HepG2 (cell line): ENCODE data around the gene HSF2BP. TPM values are rescaled to one million over a fixed set of nuclear protein-coding genes. Genes with fewer than 3 reads are reported as not detected.

Experiments used
- ATAC-seq: fragments of 200-7000 bp; cut with Tn5 transposase; 3 replicates; pipeline ENCODE4 v1.9.1; 2020; ENCODE audit warnings: mild to moderate bottlenecking, moderate library complexity
- BruUV-seq: library from RNA; stranded (reverse); fragments of 400-500 nt; replicated peaks from 2 replicates; lab custom pipeline; 2021; lab: Mats Ljungman, UMichigan
- CTCF ChIA-PET: fragments of 300-600 bp; formaldehyde crosslinking; extraction: SDS; loops from one replicate; lab custom pipeline; 2021; ENCODE audit warnings: low total read pairs, inconsistent platforms, low intra/inter-chr PET ratio; lab: Yijun Ruan, JAX
- POLR2A ChIA-PET: fragments of 350-600 bp; sonication (Branson Sonifier 250); formaldehyde crosslinking; loops from one replicate; lab custom pipeline; 2020; ENCODE audit warnings: antibody characterized with exemption, inconsistent platforms; lab: Yijun Ruan, JAX
- DNase-seq: peaks from one replicate; pipeline ENCODE4 v3.0.0-alpha.2; 2015; ENCODE audit warnings: low spot score
- FAIRE-seq: peaks from 3 replicates; lab custom pipeline; 2011; peaks lifted over from hg19 to GRCh38; lab: Jason Lieb, UNC
- H2AFZ ChIP-seq: one replicate; pipeline ENCODE4 v1.6.1; 2011; ENCODE audit warnings: low read length, inconsistent platforms
- H3K27ac ChIP-seq: fragments of 300-600 bp; 3 replicates; pipeline ENCODE4 v1.8.0; 2011; ENCODE audit warnings: mixed run types, mild to moderate bottlenecking, mixed read lengths, low read length, inconsistent platforms; ENCODE audit not compliant: insufficient read depth; ENCODE audit errors: extremely low read length
- H3K27me3 ChIP-seq, 2 experiments: fragments of 200-600 bp in 1 of 2; 2 replicates in 1 of 2; 3 replicates in 1 of 2; pipeline versions ENCODE4 v1.6.0 to v1.8.0; 2011; ENCODE audit warnings: low read length in 2 of 2, mild to moderate bottlenecking in 2 of 2, moderate library complexity in 2 of 2, inconsistent platforms in 1 of 2; ENCODE audit not compliant: insufficient read depth in 2 of 2, control insufficient read depth in 1 of 2
- H3K36me3 ChIP-seq, 2 experiments: fragments of 200-600 bp in 1 of 2; replicated peaks in 1 of 2; 2 replicates in 1 of 2; 3 replicates in 1 of 2; pipeline versions ENCODE4 v1.5.1 to v1.8.0; 2011; ENCODE audit warnings: low read length in 2 of 2, inconsistent platforms in 1 of 2; ENCODE audit not compliant: insufficient read depth in 2 of 2, control insufficient read depth in 1 of 2
- H3K4me1 ChIP-seq: 2 replicates; pipeline ENCODE4 v1.5.1; 2012; ENCODE audit warnings: low read length, inconsistent platforms; ENCODE audit not compliant: insufficient read depth
- H3K4me2 ChIP-seq: 2 replicates; pipeline ENCODE4 v1.6.0; 2011; ENCODE audit warnings: low read depth, low read length, inconsistent platforms
- H3K4me3 ChIP-seq, 3 experiments: fragments of 200-600 bp in 1 of 3; sonication (generic), shearing (Covaris generic) in 1 of 3; replicated peaks in 1 of 3; 2 replicates each; pipeline ENCODE4 v1.5.1; 2011 to 2016; ENCODE audit warnings: low read length in 3 of 3, inconsistent platforms in 2 of 3, low read depth in 2 of 3, mild to moderate bottlenecking in 2 of 3, control low read depth in 1 of 3, mixed read lengths in 1 of 3; ENCODE audit not compliant: insufficient read depth in 1 of 3
- H3K79me2 ChIP-seq: one replicate; pipeline ENCODE4 v1.6.1; 2011; ENCODE audit warnings: low read length, inconsistent platforms; ENCODE audit not compliant: insufficient read depth
- H3K9ac ChIP-seq: 2 replicates; pipeline ENCODE4 v1.6.0; 2011; ENCODE audit warnings: mild to moderate bottlenecking, low read depth, low read length, inconsistent platforms; ENCODE audit not compliant: insufficient read depth
- H3K9me3 ChIP-seq: 2 replicates; pipeline ENCODE4 v1.5.1; 2012; ENCODE audit warnings: mild to moderate bottlenecking, low read length
- H4K20me1 ChIP-seq: 2 replicates; pipeline ENCODE4 v1.6.0; 2011; ENCODE audit warnings: inconsistent platforms, mild to moderate bottlenecking, low read length, moderate library complexity; ENCODE audit not compliant: insufficient read depth
- ELF3 ChIP-seq: IDR thresholded peaks from 2 replicates; pipeline ENCODE4 v1.6.1; 2016; ENCODE audit warnings: missing genetic modification reagents, missing compliant biosample characterization
- HHEX ChIP-seq: IDR thresholded peaks from 2 replicates; pipeline ENCODE4 v1.6.1; 2016; ENCODE audit warnings: control low read depth
- KLF13 ChIP-seq: sonication (generic); formaldehyde crosslinking; IDR thresholded peaks from 2 replicates; pipeline ENCODE4 v1.4.0; 2020; ENCODE audit warnings: mild to moderate bottlenecking, missing genetic modification reagents
- KMT2A ChIP-seq: sonication (generic); formaldehyde crosslinking; IDR thresholded peaks from 2 replicates; pipeline ENCODE4 v1.4.0; 2020; ENCODE audit warnings: missing genetic modification reagents
- MED8 ChIP-seq: sonication (generic); formaldehyde crosslinking; IDR thresholded peaks from 2 replicates; pipeline ENCODE4 v1.8.1; 2023; ENCODE audit warnings: mild to moderate bottlenecking, missing genetic modification reagents; ENCODE audit not compliant: insufficient replicate concordance
- NFRKB ChIP-seq: fragments of 450-650 bp; IDR thresholded peaks from 2 replicates; pipeline ENCODE4 v1.6.1; 2017
- POGZ ChIP-seq: sonication (generic); formaldehyde crosslinking; IDR thresholded peaks from 2 replicates; pipeline ENCODE4 v1.4.0; 2020; ENCODE audit warnings: mild to moderate bottlenecking, missing genetic modification reagents
- THRA ChIP-seq: sonication (generic); formaldehyde crosslinking; IDR thresholded peaks from 2 replicates; pipeline ENCODE4 v1.4.0; 2020; ENCODE audit warnings: missing genetic modification reagents, borderline replicate concordance
- ZBTB40 ChIP-seq, 2 experiments: fragments of 450-650 bp in 1 of 2; sonication (generic) in 1 of 2; formaldehyde crosslinking in 1 of 2; IDR thresholded peaks; 2 replicates each; pipeline versions ENCODE4 v1.6.1 to v1.8.0; 2016 to 2022; ENCODE audit warnings: antibody characterized with exemption in 1 of 2, mild to moderate bottlenecking in 1 of 2, missing genetic modification reagents in 1 of 2
- ZNF136 ChIP-seq: sonication (generic); formaldehyde crosslinking; IDR thresholded peaks from 2 replicates; pipeline ENCODE4 v1.8.1; 2022; ENCODE audit warnings: low read depth, mild to moderate bottlenecking, moderate library complexity, missing genetic modification reagents
- ZNF614 ChIP-seq: IDR thresholded peaks from 2 replicates; pipeline ENCODE4 v1.6.1; 2018; ENCODE audit warnings: missing biosample characterization, missing genetic modification reagents, inconsistent platforms, borderline replicate concordance
- ZNF709 ChIP-seq: sonication (generic); formaldehyde crosslinking; IDR thresholded peaks from 2 replicates; pipeline ENCODE4 v1.5.0; 2020; ENCODE audit warnings: mild to moderate bottlenecking, missing genetic modification reagents
- WGBS: methylation state at CpG from one replicate; pipeline ENCODE4 v1.1.6; 2017; ENCODE audit warnings: low lambda C conversion rate; 5-methylcytosine and 5-hydroxymethylcytosine counted together
- in situ Hi-C: cut with HindIII; loops from 2 replicates; pipeline ENCODE4 v1.10.0; 2017; ENCODE audit warnings: low pct_unique_long_range_greater_than_20kb; ENCODE audit not compliant: extremely low pct_ligation_motif_present
- intact Hi-C: fragments of 100-400 bp; cut with micrococcal nuclease; formaldehyde crosslinking; loops from one replicate; pipeline ENCODE4 v1.10.0; 2022; ENCODE audit not compliant: unreplicated experiment
- polyA plus RNA-seq, 8 experiments: library from polyadenylated mRNA; depleted of rRNA in 3 of 8; stranded (reverse) in 7 of 8; unstranded in 1 of 8; fragments of >200 nt; fragmentation: Illumina TruSeq in 4 of 8; extraction: Trizol in 4 of 8; gene quantifications; 2 replicates each; pipeline versions ENCODE4 v1.2.1 to v1.2.3, GENCODE V29; 2011 to 2016; ENCODE audit warnings: low read depth in 4 of 8, missing spikeins in 1 of 8, mixed read lengths in 1 of 8; ENCODE audit not compliant: insufficient read depth in 1 of 8
- total RNA-seq, 5 experiments: library from RNA; depleted of rRNA; stranded (reverse); fragments of >200 nt; fragmentation: Illumina TruSeq; extraction: Trizol; gene quantifications; 2 replicates each; pipeline ENCODE4 v1.2.3, GENCODE V29; 2016; ENCODE audit warnings: low read depth in 1 of 5
- TF ChIP-seq, protein P1 (sequence below): sonication (generic); formaldehyde crosslinking; IDR thresholded peaks from 2 replicates; pipeline ENCODE4 v1.4.0; 2020; ENCODE audit warnings: missing genetic modification reagents

Gene HSF2BP
- total and polyA plus RNA-seq, 2 of the 13 experiments (the other 11 are each of a cell fraction or from before 2014, with no cell fraction given) = 0.67 to 2.2 TPM

DNA sequence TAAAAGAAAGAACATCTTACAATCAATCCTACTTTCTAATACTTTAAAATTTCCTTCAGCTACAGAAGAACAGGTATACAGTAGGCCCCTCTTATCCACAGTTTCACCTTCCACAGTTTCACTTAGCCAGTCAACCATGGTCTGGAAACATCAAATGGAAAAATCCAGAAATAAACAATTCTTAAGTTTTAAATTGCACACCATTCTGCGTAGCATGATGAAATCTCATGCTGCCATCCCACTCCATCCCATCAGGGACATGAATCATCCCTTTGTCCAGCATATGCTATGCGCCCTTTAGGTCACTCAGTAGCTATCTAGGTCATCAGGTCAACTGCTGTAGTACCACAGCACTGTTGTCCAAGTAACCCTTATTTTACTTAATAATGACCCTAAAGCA lies 67.7 kb downstream of the HSF2BP start:
- BruUV-seq = no TSS peak
- H3K27me3 ChIP-seq = no peaks in the 10 kb centered on the region; a peak in 1 of 5 replicates
- ChIA-PET POLR2A (interaction anchor here (2.6 kb wide), 1 partner anchor 18 kb away, joined by 12 read pairs; no protein-coding TSS in a partner anchor), CTCF (no interaction called here)
- DNase-seq (peak; percentile 93), ATAC-seq (peak; percentile 97), FAIRE-seq (peak; percentile 85)
- no peaks in the 10 kb centered on the region for H4K20me1 ChIP-seq
- no peaks in the 10 kb centered on the region for H3K9me3 ChIP-seq
- H3K4me3 ChIP-seq = no peak overlapping the region
- no peaks in the 10 kb centered on the region for H3K36me3 ChIP-seq
- intact Hi-C loops = no loop called here
- H3K4me1 ChIP-seq = peaks cover 83% of the 10 kb centered on the region
- H3K4me2 ChIP-seq = peak overlapping the region; percentile 33; the same call in 1 of the 2 replicates
- H3K9ac ChIP-seq = no peak overlapping the region
- WGBS = 8% methylated on average over 2 of the region's 2 CpGs
- H3K27ac ChIP-seq = peak overlapping the region; percentile 50
- in situ Hi-C loops = no loop called here
- no peaks in the 10 kb centered on the region for H3K79me2 ChIP-seq
- no peak overlapping the region for H2AFZ ChIP-seq
- TF ChIP-seq POGZ (CRISPR knock-in tag) (peak; percentile 19; the same call in 1 of the 2 replicates), ZNF136 (CRISPR knock-in tag) (no peak), ZNF614 (peak; percentile 76), THRA (CRISPR knock-in tag) (peak; percentile 76; the same call in 1 of the 2 replicates), ZNF709 (CRISPR knock-in tag) (no peak), KLF13 (no peak), MED8 (CRISPR knock-in tag) (no peak), ELF3 (CRISPR knock-in tag) (peak; percentile 58; the same call in 1 of the 2 replicates), NFRKB (no peak), ZBTB40 (IDR thresholded peaks at IDR 0.05) (no peak), ZBTB40 (CRISPR knock-in tag; IDR thresholded peaks at IDR 0.05) (no peak), HHEX (CRISPR knock-in tag) (peak; percentile 59; the same call in 1 of the 2 replicates), KMT2A (CRISPR knock-in tag) (no peak)
- TF ChIP-seq, protein P1, sequence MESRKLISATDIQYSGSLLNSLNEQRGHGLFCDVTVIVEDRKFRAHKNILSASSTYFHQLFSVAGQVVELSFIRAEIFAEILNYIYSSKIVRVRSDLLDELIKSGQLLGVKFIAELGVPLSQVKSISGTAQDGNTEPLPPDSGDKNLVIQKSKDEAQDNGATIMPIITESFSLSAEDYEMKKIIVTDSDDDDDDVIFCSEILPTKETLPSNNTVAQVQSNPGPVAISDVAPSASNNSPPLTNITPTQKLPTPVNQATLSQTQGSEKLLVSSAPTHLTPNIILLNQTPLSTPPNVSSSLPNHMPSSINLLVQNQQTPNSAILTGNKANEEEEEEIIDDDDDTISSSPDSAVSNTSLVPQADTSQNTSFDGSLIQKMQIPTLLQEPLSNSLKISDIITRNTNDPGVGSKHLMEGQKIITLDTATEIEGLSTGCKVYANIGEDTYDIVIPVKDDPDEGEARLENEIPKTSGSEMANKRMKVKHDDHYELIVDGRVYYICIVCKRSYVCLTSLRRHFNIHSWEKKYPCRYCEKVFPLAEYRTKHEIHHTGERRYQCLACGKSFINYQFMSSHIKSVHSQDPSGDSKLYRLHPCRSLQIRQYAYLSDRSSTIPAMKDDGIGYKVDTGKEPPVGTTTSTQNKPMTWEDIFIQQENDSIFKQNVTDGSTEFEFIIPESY (CRISPR knock-in tag) = 0 out of 2 replicates have a peak, but pooled peaks have one; percentile 27
